Measurements from ENCODE around the gene MTCL1.

Gene MTCL1

DNA sequence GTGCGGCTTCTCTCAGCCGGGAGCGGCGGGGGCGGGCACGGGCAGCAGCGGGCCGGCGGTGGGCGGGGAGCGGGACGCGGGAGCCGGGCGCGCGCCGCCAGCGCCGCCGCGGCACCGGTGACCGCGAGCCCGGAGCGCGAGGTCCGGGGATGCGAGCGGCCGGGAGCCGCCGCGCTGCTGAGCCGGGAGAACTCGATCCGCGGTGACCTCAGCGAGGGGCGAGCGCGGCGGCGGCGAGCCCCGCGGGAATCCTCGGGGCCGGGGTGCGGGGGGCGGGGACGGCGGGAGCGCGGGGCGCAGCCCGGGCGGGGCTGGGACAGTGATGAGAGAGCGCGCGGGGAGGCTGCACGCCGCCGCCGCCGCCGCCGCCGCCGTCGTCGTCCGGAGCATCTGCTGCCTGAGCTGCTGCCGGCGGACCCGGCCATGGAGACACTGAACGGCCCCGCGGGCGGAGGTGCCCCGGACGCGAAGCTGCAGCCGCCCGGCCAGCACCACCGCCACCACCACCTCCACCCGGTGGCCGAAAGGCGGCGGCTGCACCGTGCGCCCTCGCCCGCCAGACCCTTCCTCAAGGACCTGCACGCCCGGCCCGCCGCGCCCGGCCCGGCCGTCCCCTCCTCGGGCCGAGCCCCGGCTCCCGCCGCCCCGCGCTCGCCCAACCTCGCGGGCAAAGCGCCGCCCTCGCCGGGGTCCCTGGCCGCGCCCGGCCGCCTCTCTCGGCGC, at the start of gene MTCL1:
Gene MTCL1, plus strand, starts transcription at position 319 of the 723 bp plus-strand sequence. Its CDS starts 105 bp downstream, at position 424.
- peak; percentile 49 for DNase-seq (ENCODE audit: low spot score)

DNA sequence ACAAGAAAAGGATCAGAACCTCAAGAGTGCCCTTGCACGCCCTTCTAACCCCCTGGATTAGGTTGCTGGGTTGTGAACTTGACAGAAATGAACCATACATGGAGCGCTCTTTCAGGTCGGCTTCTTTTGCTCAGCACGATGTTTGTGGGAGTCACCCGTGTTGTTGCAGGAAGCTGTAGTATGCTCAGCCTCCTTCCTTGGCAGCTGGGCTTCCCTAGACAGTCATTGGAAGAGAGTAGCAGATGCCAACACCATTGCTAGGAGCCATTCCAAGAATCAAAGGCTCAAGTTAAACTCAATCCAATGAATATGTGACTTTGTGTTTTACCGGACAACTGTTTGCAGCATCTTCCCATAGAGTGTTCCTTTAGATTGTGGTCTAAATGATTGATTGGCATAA, 49.1 kb upstream of the MTCL1 start:
- no peak for DNase-seq (ENCODE audit: low spot score)

DNA sequence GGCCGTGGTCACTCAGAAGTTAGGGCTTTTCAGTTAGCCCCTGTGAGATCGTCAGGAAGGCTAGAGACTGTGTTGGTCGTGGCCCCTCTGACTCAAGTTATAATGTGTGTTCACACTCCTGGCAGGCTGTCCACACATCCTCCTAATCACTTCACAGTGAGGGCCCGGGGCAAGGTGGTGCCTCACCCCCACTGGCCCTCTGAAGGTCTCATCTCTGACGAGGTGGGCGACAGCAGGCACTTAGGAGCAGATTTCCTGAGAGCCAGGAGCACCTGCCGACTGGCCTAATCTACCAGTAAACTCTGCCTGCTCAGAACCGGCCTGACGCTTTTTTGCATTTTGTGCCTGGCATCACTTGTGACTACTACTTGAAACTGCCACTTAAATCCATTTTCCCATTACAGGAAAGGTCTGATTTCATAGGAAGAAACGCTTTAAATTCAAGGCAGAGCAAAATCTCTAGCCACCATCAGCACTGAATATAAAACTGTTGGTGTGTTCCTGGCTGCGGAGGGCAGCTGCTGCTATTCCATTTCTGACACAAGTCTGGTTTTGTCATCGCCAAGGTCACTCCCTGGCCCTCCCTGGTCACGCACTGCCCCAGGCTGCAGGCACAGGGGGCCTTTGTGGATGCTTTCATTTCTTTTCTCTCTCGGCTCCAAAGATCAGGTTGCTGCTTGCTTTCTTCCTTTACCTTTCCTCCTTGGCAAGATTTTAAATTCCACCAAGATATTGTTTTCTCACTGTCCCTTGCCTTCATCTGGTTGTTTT, 48.1 kb upstream of the MTCL1 start:
- no peak for DNase-seq (ENCODE audit: low spot score)

DNA sequence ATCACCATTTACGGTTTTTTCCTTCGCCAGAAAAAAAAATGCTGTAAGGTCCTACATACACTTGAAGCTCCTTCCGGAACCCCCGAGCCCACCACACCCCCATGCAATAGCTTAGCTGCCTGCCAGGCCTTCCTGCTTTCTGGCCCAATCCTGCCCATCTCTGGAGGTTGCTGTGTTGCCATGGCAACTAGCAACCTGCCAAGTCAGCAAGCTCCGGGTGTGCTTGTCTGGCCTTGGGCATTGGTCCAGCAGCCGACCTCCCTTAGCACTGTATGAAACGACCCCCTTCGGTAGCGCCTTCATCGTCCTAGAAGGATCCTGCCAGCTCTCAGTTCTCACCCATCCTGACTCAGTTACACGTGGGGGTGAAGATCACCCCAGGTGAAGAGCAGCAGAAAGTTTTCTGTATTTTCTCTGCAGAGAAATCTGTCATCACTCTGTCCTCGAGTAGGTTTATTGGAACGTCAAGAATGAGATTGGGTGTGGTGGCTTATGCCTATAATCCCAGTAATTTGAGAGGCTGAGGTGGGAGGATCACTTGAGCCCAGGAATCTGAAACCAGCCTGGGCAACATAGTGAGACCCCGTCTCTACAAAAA, 47.4 kb upstream of the MTCL1 start:
- DNase-seq (ENCODE audit: low spot score): no peak

DNA sequence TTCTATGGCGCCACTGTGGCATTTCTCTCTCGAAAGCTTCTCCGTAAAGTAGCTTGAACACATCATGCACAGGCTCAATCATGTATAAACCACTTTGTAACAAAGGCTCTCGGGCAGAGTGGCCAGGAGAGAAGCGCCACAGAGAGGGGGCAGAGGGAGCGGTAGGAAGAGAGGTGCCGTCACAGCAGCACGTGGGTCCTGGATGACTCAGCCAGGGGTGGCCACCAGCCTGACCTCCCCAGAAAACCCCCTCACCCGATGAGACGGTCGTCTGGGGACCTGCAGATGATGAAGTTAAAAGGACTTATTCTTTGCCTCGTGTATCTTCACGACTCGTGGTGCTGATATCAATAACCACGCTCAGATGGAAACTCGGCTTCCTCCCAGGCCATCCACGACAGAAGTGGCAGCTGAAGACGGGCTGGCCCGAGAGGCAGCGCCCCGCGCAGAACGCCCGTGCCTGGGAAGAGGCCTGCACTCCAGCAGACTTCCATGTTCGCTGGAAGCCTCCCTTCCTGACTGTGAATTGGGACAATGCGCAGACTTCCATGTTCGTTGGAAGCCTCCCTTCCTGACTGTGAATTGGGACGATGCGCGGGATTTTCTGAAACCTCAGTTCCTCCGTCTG, 46.4 kb upstream of the MTCL1 start:
- DNase-seq (ENCODE audit: low spot score): no peak

DNA sequence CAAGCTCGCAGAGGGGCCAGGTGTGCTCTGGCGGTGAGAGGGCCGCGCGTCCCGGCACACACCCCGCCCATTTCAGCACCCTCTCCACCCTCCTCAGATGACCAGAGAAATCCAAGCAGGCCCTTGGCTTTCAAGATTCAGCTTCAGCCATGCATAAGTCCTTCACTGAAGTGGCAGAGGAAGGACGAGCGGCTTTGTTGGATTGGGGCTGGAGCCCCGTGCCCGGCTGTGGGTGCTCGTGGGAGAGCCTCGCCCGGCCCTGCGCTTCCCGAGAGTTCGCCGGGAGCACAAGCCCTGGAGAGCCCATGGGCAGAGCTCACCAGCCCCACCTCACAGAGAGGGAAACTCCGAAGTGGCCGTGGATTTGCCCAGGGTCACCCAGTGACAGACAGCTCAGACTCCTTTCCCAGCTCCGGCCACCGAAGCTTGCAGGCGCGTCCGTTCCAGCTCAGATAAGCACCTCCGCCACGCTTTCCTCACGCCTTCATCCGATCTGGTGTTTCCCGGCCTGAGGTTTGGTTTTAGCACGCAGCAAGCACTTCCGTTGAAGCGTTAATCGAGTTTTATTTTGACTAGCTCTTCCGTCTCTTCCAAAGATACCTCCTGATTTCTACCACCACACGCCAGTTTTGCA, 45.6 kb upstream of the MTCL1 start:
- DNase-seq (ENCODE audit: low spot score): no peak

DNA sequence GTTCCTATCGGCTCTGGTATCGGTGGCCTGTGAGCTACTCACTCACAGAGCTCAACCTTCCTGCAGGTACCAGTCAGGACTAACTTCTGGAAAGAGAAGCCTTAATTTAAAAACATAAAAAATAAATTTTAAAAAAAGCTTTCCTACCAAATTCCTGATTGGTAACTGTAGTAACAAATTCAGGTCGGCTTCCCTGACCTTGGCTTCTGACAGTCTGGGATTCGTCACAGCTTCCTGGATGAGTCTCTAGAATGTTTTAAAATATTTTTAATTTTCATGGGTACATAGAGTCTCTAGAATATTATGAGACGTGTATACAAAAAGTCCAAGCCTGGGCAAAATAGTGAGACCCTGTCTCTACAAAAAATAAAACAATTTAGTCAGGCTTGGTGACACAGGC, 45.0 kb upstream of the MTCL1 start:
- DNase-seq (ENCODE audit: low spot score): no peak

DNA sequence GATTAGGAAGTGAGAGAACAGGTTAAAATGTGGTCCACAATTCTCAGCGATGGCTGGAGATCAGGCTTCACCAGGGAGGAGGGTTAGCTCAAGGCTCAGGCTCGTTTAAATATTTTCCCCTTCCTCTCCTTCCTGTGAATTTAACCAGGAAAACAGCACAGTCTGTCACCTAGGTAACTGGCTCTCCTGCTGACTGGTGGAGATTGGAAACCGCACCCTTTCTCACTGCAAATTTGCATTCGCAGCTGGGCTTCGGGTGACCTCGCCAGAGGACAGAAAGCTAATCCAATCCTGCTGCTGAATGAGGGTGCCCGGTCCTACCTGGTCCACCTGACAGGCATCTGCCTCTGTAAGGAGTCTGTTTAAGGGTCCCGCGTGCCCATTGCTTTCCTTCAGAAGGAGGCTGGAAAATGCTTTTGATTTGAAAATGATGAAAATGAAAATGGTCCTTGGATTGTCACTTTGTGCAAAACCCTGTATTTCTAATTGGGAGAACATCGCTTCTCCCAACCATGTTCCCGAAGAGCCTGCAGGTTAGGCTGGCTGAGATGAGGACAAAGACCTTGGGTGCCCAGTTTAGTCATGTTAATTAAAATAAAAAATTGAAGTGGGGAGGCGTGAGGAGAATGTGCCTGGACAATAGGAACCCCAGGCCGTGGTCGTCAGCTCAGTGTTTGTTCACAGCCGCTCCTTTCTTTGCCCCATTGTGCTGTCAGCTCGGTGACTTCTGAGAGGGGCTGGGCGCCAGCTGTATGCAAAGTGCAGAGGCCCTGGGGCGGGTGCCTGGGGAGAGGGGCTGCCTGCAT, 43.4 kb upstream of the MTCL1 start:
- peak; percentile 15 for DNase-seq (ENCODE audit: low spot score)

DNA sequence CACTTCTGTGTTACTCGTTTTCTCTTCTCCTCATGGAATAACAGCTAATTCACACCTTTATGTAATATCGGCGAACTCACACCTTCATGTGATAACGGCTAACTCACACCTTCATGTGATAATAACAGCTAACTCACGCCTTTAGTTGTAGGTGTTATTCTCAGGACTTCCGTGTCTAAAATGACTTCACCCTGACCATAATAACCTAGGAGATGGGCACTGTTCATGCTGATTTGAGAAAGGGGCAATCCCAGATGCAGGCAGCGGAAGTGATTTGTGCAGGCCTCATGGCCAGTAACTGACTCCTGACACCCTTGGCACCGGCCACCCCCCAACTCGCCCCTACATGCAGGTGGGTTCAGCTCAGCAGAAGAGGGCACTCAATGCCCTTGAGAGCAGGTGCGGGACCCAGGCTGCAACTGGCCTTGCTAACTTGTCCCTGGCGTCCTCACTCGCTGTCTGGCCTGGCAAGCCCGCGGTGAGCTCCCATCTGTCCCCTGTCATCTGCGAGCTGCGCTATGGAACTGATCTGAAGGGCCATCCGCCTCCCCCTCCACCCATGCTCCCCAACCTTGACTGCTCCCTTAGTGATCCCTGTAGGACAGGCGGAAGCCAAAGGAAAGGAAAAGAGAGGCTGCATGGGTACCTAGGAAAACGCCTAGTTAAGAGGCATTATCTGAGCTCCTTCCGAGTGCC, 42.6 kb upstream of the MTCL1 start:
- DNase-seq (ENCODE audit: low spot score): no peak

DNA sequence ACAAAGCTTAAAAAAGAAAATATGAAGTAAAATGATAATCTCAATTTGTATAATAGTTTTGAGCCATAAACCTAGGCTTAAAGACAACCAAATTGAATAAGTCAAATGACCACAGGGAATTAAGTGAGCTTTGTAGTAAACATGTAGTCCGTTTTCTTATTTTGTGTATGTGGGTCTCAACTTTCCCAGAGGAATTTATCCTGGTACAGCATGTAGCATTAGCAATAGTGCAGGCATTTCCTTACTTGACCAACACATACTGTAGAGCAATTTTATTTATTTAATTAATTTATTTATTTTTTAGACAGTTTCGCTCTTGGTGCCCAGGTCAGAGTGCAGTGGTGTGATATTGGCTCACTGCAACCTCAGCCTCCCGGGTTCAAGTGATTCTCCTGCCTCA, 37.5 kb upstream of the MTCL1 start:
- no peak for DNase-seq (ENCODE audit: low spot score)

DNA sequence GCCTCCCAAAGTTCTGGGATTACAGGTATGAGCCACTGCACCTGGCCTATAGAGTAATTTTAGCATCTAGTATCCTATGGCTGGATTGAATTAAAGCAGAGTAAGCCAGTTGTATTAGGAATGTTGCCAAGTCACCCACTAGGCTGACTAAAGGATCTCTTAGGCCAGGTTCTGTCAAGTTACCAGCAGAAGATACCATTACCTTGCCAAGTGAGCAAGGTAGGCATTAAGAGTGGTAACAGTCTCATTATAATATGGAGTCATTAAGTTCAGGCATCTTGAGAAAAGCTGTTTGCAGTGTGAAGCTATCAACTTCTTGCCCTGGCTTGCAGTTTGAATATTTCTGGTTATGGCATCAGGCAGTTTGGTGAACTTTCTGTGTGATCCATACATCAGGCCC, 37.0 kb upstream of the MTCL1 start:
- DNase-seq (ENCODE audit: low spot score): no peak

DNA sequence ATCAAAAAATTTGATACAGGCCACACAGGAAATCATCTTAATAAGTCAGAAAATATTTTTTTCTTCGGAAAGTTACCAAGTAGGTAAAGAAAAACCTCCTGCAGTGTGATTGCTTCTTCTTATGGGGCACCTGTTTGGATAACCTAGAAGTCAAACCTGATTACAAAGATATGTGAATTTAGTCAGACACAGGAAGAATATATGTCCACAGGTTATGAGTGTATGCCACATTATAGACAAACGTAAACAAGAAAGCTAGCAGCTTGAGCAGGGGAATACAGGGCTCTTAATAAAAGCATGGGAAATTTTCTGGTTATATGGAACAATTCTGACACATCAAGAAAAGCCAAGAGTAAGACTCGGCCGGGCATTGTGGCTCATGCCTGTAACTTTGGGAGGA, 35.8 kb upstream of the MTCL1 start:
- no peak for DNase-seq (ENCODE audit: low spot score)

DNA sequence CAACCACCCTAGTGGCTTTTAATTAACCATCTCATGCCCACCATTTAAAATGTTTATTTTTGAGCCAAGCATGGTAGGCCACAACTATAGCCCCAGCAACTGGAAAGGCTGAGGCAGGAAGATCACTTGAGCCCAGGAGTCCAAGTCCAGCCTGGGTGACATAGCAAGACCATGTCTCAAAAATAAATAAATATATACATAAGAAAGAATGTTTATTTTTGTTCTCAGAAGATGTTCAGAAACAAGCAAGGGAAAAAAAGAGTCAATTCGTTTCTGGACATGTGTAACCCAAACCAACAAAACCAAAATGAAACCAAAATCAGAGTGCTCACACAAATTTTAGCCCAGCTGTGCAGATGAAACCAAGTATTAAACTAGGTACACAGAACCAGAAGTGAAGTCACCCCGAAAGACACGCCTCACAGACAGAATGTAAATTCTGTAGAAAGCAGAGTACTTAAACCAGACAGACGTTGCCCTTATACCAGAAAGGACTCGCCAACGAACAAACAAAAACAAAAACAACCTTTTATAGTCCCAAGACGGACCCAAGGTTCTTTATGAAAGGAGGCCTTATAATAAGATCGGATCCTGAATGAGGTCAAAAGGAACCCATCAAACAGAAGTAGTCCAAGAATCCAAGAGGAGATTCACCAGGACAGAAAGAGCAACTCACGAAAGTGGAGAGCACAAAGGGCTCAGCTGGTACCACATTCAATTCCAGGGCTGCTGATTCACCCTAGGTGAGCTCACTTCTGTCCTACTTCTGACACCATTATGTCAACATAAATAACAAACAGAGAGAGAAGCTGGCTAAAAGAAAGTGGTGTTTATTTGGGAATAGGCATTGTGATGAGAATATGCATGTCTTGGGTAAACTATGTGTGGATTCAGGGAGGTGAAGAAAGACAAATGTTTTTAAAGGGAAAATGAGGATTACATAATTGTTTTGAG, 31.8 kb upstream of the MTCL1 start:
- DNase-seq (ENCODE audit: low spot score): no peak

DNA sequence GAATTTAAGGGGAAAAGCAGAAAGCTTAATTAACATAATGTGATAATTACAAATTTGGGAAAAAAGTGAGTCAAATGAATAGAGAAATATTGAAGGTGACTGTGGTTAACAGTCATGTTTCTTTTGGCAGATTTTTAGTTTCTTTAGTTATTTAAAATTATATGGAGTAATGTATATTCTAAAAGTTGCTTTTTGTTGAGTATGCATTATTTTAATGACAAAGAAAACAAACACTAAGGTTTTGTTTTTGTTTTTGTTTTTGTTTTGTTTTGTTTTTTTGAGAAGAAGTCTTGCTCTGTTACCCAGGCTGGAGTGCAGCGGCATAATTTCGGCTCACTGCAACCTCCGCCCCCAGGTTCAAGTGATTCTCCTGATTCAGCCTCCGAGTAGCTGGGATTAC, 30.3 kb upstream of the MTCL1 start:
- DNase-seq (ENCODE audit: low spot score): no peak

DNA sequence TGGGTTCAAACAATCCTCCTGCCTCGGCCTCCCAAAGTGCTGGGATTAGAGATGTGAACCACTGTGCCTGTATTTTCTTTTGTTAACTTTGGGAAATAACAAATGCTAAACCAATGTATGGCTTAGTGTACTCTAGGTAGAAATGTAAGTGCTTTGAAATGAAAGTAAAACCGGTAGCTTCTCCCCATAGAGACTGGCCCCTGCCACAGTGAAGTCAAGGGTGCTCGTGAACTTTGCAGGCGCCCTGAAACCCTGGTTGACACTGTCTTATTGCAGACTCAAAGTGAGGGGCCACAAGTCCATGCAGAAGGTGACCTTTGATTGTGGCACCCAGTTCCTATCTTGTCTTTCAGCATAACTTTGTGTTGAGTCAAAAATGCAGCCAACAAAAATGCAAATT, 24.2 kb upstream of the MTCL1 start:
- no peak for DNase-seq (ENCODE audit: low spot score)

DNA sequence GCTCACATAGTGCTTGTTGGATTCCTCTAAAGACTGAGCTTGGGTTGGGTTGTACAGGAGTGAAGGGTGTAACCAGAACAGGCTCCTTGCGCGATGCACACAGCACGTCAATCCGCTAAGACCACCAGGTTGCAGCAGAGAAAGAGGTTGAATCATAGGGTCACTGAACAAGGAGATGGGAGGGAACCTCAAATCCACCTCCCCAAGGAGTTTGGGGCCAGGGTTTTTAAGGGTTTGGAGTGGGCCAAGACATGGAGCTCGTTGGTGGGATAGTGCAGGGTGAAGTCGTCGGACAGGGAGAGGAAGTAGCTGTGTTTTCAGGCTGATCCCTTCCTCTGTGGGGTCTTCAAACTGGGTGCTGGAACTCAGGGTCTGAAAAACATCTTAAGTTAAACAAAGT, 20.8 kb upstream of the MTCL1 start:
- no peak for DNase-seq (ENCODE audit: low spot score)

DNA sequence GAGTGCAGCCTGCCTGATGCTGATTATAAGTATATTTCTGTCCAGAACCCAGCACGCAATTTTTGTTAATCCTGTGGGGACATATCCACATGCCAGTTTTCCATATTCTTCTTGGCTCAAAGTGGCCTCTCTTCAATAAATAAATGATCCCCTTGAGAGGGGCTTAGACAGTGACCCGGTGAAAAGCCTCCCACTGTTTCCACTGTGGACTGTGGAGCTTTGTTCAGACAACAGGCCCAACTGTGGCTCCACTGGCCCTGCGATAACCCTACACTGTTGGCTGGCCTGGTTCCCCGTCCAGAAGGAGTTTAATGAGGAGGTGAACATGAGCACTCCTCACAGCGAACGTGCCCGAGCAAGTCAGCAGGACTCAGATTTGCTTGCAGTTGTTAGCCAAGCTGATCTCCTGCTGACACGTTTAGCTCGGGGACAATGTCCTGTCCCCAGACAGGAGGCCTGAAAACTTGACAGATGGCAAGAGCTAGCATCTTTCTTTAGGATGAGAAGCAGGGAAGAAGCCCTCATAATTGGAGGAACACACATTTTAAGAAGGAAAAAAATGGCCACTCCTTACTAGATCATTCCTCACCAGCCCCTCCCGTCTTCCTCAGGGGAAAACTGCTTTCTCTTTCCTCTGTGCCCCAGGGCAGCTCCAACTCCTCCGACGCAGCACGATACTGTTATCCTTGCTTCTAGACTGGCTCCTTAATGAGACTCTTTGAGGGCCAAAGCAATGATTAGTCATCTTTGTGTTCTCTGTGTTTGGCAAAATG, 20.0 kb upstream of the MTCL1 start:
- DNase-seq (ENCODE audit: low spot score): no peak

DNA sequence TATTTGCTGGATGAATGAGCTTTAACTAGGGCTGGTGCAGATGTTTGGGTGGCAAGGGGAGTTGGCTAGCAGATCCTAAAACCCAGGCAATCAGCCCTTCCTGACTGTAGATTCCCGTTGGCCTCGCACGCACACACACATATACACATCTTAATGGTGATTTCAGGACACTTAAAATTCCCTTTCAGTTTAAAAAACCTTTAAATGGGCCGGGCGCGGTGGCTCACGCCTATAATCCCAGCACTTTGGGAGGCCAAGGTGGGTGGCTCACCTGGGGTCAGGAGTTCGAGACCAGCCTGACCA, 19.5 kb upstream of the MTCL1 start:
- no peak for DNase-seq (ENCODE audit: low spot score)

DNA sequence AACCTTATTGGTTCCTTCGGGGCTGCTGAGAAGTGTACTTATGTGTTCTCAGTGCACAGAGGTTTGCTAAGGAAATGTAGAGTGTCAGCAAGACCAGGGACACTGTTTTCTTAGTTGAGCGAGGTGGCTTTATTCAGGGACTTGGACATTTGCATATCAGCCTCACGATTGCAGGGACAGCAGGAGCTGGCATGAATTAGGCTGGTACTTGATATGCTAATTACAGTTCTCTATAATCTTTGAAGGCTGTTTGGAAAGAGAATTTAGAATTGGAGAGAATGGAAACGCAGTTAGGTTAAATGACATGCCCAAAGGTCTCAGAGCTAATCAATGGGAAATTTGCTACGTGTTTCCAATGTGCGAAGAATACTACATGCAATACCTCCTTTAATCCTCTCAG, 18.7 kb upstream of the MTCL1 start:
- no peak for DNase-seq (ENCODE audit: low spot score)

Measured in NAMALWA (cell line).